Parietal lobe (tissue), 2 donors: ENCODE results near the gene TBX3. TPM values are rescaled to one million over a fixed set of nuclear protein-coding genes. Genes with fewer than 3 reads are reported as not detected.

ENCODE experiments used
- small RNA-seq: library from RNA; depleted of rRNA; stranded (forward); fragments of <200 nt; gene quantifications from one replicate; pipeline ENCODE3, GENCODE V24; 2014; ENCODE audit warnings: low replicate concordance
- total RNA-seq: library from RNA; depleted of rRNA; stranded (reverse); fragments of >200 nt; gene quantifications from one replicate; pipeline ENCODE4 v1.2.3, GENCODE V29; 2014

The TBX3 gene
- total RNA-seq: 1.9 TPM

DNA sequence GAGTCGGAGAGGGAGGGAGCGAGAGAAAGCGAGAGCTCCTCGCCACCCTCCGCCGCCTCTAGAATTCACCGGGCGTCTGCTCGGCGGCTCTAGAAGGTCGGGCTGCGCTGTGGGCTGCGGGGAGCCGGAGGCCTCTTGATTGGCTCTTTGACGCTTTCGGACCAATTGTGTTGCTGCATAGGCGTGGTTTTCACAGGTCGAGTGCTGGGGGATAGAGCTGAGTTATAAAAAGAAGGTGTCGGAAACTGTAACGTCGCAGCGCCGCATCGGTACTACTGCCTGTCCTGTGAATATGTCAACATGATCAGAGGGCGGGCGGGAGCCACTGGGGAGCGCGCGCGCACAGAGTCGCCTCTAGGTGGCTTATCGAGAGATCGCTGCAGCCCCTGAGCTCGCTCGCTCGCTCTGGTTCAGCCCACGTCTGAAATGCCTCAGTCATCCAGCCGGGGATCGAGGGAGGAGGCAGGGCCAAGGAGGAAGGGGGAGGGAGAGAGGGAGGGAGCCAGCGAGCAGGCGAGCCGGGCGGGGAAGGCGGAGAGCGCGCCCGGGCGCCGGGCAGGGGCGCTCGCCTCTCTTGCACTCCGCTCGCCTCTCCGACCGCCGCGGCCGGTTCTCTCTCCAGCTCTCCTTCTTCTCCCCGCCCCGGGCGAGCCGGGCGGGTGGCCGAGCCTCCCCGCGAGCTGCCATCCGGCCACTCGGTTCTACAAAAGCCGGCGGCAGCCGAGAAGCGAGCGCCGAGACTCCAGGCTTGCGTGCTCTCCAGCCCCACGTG lies at the start of gene TBX3:
Gene TBX3 (minus strand): TSS at position 78 of the 772 bp plus-strand sequence. CDS start 975 bp downstream, outside the sequence.

Small RNAs within 50 kb of the gene (small RNA-seq; reads per million reads assigned to genes)
- not detected for gene RF00019
